Sciatic nerve (tissue), 2 donors: Measurements from ENCODE around the gene HHAT. TPM values are rescaled to one million over a fixed set of nuclear protein-coding genes. Genes with fewer than 3 reads are reported as not detected.

Source experiments
- ATAC-seq: fragments of 200-7000 bp; cut with Tn5 transposase; one replicate; pipeline ENCODE4 v1.9.1; 2020; ENCODE audit warnings: mild to moderate bottlenecking, moderate library complexity
- DNase-seq: peaks from one replicate; pipeline ENCODE4 v3.0.0-alpha.2; 2020; ENCODE audit warnings: low spot score
- intact Hi-C: fragments of 100-400 bp; cut with DNase I; formaldehyde crosslinking; loops from one replicate; pipeline ENCODE4 v1.14.2; 2022
- total RNA-seq: library from RNA; stranded (reverse); fragmentation: NEBNext Ultra II Directional; extraction: Animal tissue kit (Norgen Biotek cat#: 25700); gene quantifications from one replicate; pipeline ENCODE4 v1.2.1, GENCODE V29; 2021
- donor health status: DM: no; HTN: no; CAD: no.
- donor health status: DM: no; HTN: no; CAD: no.

Gene HHAT
- total RNA-seq, 1 donor from 2014 or later: 7.7 TPM

DNA sequence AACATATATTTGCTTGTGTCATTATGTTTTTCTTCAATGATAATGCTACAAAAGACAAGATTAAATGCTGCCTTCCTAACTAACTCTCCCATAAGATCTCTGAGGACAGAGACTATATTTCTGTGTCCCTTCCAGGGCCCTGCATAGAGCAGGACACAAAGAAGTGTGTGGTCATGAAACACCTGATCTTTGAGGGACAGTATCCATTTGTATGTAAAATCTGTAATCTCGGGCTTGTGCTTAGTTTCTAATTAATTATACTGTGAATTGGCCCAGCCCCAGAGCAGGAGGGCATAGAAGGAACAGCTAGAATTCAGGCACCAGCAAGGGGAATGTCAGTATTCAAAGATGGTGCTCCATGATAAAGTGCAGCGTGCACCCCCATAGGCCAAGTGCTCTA lies 374.9 kb downstream of the HHAT start:
- DNase-seq (no peak), ATAC-seq (no peak)
- intact Hi-C loops: no loop called here

DNA sequence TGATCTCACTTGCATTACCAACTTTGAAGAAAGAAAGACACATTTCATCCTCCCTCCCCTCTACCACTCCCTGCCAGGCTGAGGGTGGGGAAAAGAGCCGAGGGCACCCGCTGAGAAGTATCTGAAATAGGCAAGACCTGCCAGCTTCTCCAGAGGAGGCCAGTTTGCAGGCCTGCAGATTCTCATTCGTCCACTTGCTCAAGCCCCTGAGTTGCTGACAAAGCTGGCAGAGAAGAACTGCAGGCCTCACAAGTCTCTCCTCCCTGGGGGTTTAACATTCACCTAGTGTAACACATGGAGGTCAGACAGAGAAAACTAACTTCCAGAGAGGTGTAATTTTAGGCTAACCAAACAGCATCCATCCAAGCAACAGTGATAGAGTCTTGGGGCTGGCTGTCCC lies 376.4 kb downstream of the HHAT start:
- ATAC-seq (no peak), DNase-seq (no peak)
- intact Hi-C loops: no loop called here

DNA sequence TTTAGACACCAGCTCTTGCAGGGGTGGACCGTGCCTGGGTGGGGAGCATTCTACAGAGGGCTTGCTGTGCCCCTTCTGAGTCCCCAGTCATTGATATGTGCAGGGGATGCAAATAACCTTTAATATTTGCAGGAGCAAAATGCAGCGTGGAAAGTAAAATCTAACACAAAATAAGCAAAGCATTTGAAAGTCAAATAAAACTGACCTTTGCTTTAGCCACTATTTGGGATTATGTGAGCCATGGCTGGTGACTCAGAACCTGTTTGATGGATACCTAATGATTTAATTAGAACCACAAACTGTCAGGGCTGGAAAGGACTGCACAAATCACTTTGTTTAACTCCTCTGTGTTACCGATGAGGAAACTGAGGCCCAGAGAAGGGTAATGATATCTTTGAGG lies 377.5 kb downstream of the HHAT start:
- DNase-seq (no peak), ATAC-seq (no peak)
- intact Hi-C loops: no loop called here

DNA sequence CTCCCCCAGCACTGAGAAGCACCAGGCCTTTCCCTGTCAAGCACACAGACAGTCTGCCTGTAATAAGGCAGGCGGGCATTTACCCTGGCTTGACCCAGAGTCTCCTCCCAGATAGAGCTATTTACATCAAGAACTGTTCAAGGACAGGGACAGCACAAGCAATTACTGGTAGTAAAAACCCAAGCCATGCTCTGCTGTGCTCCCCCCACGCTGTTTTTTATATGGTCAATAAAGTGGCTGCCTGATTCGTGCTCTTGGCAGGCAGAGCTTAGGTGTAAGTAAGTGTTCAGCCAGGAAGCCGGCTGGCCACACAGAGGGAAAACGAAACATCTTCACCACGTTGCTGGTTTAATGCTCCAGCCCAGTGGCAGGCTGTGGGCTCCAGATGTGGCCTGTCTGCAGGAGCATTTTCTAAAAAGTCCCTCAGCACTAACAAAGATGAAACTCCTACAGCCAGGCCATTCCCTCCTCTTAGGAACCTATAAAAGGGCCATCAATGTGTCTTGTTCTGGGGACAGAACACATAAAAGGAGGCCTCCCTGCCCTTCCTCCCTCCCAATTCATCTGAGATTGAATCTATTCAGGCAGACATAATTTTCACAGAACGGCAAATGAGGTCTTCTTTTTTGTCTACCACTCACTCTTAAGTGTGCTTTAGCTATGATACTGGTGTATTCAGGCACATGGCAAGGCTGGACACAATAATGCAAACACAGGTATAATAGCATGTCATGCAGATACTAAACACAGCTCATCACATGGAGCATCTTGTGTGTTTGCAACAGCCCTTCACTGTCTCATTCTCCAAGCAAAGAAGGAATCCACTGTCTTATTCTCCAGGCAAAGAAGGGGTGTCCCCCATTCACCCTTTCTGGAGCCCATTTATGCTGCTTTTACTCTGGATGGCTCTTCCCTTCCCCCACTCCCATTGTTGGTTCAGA lies 378.9 kb downstream of the HHAT start:
- ATAC-seq (no peak), DNase-seq (no peak)
- intact Hi-C loops: no loop called here

DNA sequence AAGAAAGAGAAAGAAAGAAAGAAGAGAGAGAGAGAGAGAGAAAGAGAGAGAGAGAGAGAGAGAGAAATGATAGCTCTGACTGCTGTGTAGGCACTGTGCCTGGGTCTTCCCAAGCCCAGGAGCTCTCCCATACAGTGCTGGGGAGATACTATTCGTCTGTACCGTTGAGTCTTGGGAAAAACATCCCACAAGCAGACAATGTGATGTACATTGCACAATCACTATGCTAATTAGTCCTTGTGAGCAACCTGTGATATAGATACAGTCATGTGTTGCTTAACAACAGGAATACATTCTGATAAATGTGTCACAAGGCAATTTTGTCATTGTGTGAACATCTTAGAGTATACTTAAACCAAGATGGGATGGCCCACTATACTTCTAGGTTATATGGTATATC lies 381.0 kb downstream of the HHAT start:
- intact Hi-C loops: no loop called here
- DNase-seq: no peak
- ATAC-seq: no peak

DNA sequence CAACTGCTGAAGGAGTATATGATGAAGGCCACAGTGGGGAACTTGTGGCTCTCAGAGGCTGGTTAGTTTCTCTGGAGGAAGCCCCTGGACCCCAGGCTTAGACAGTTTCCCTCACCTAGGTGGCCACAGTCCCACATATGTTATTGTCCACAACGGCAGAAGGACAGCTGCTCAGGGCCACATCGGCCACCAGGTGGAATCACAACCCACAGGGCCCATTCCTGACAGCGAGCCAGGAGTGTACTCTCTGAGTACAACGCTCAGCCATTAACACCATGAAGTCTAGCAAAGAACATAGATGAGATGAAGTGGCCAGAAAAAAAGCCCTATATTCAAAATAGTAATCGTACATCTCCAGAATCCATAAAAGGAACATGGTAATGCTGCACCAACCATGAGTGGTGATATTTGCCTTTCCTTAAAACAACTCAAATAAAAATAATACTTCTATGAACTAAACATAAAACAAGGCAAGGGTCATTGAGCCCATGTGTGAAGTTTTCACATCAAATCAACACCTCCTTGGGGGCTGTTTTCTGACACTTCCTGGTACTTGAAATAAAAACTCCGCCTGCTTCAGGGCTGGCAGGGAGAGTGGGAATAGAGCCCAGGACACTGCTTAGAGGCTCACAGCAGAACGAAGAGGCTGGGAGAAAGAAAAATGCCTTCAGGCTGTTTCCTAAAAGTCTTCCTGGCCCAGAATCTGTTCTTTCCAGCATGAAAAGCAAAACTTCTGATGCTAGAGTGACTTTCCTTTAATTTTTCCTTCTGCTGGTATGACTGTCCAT lies 383.3 kb downstream of the HHAT start:
- DNase-seq: no peak
- no peak for ATAC-seq
- intact Hi-C loops: no loop called here

DNA sequence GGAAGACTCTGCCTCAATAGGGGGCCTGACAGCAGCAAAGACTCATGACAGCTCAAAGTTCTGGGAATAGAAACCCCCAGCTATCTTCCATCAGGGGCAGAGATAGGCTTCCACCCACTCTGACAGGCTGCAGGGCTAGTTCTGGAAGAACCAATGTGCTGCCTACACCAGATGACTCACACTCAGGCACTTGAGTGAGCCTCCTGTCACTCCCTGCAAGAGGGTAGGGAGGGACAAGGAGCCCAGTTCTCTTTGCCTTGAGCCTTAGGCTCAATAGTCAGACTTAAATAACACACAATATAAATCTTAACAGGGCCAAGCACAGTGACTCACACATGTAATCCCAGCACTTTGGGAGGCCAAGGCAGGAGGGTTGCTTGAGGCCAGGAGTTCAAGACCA lies 386.4 kb downstream of the HHAT start:
- DNase-seq: no peak
- no peak for ATAC-seq
- intact Hi-C loops: no loop called here

DNA sequence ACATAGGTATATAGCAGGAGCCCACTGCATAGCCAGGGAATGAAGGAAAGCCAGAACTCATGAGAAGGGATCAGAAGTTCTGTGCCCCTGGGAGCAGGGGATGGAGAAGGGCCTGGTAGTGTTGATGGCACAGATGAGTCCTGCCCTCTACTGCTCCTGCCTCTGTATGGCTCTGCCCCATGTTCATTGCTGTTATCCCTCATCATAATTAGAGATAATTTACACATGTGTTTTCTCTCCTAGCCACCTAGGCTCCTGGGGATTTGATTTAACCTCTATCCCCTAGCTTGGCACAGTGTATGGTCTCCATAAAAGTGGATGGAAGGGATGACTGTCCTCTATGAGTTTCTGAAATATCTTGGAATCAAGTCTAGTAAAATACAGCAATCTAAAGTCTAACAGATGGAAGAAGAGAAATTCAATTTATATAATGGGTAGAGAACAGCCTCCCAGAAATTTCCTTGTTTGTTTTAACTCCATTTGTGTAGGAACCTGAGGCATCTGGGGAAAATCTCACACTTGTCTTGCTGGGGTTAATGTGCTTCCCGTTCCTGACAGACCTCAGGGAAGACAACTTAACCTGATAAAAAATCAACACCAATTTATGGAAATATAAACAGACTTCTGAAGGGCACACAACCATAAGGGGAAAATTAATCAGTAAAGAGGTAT lies 393.8 kb downstream of the HHAT start:
- intact Hi-C loops: no loop called here
- no peak for ATAC-seq

DNA sequence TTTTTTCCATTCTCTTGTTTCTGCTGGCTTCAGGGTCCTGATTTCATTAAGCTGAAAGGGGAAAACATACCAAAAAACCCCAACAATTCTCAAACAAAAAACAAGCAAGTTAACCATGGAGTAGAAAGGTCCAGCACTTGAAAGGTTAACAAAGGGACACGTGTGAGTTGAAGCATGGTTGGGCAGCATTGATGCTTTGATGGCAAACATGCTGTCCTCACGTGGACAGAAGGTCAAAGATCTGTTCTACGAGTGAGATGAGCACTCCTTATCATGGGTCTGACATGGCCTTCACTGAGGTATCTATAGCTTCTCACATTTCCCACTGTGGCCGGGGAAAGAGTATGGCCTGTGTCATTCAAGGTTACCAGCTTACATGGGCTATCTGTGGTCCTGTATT lies 394.9 kb downstream of the HHAT start:
- intact Hi-C loops: no loop called here
- ATAC-seq: no peak
- DNase-seq: no peak

More for the DNA sequence above, 393.8 kb downstream of the HHAT start:
- DNase-seq: no peak

DNA sequence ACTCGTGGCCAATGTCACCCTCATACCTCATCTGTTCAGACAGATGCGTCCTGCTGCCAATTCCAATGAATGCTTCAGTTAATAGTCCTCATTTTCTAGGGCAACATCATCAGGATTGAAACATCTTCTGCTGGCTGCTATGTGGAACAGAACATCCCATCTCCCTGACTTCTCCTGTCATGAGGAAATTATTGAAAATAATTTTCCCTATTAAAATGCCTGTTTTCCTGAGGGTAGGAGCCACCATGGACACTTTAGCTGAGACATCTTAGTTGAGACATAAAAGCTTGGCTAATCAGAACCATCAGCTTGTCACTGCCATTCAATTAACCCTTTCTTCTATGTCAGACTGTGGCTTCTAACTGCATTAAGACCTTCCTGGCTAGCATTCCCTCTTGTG lies 396.1 kb downstream of the HHAT start:
- intact Hi-C loops: no loop called here
- no peak for ATAC-seq

More for the DNA sequence above, 396.1 kb downstream of the HHAT start:
- no peak for DNase-seq

Other genes starting within 250 kb of the HHAT start
- 9.5 TPM for gene SERTAD4, start 96.1 kb upstream of the HHAT start, total RNA-seq